CD4-positive, alpha-beta T cell treated with Interleukin-6 at 100 ng/mL for 8 hours (primary cell): ENCODE results near the gene ZBTB20.

ENCODE experiments used
- DNase-seq: peaks from one replicate; pipeline ENCODE4 v3.0.0-alpha.2; 2020; ENCODE audit warnings: mixed read lengths, low spot score

ZBTB20 gene

GRCh38 chr3:114469070-114469469, 678.0 kb downstream of the ZBTB20 start:
- DNase-seq: no peak

GRCh38 chr3:114466816-114467215, 680.3 kb downstream of the ZBTB20 start:
- no peak for DNase-seq

GRCh38 chr3:114466251-114466650, 680.8 kb downstream of the ZBTB20 start:
- no peak for DNase-seq

- no peak for DNase-seq
These were observed 682.5 kb downstream of the ZBTB20 start for GRCh38 chr3:114464548-114464947.

GRCh38 chr3:114462750-114463149, 684.3 kb downstream of the ZBTB20 start:
- DNase-seq: no peak

- no peak for DNase-seq
These were observed 686.6 kb downstream of the ZBTB20 start for GRCh38 chr3:114460459-114460858.

GRCh38 chr3:114456742-114457141, 690.3 kb downstream of the ZBTB20 start:
- DNase-seq: no peak

- DNase-seq: no peak
These were observed 691.7 kb downstream of the ZBTB20 start for GRCh38 chr3:114455432-114455831.

- DNase-seq: no peak
These were observed 692.4 kb downstream of the ZBTB20 start for GRCh38 chr3:114454551-114455251.

- no peak for DNase-seq
These were observed 693.7 kb downstream of the ZBTB20 start for GRCh38 chr3:114453361-114453780.

GRCh38 chr3:114452937-114453336, 694.2 kb downstream of the ZBTB20 start:
- no peak for DNase-seq

GRCh38 chr3:114452256-114452655, 694.8 kb downstream of the ZBTB20 start:
- no peak for DNase-seq

GRCh38 chr3:114451561-114452018, 695.5 kb downstream of the ZBTB20 start:
- DNase-seq: no peak

- no peak for DNase-seq
These were observed 696.0 kb downstream of the ZBTB20 start for GRCh38 chr3:114451051-114451451.

- DNase-seq: no peak
These were observed 697.0 kb downstream of the ZBTB20 start for GRCh38 chr3:114450008-114450596.

- DNase-seq: no peak
These were observed 697.6 kb downstream of the ZBTB20 start for GRCh38 chr3:114449271-114450007.

GRCh38 chr3:114447950-114448479, 699.1 kb downstream of the ZBTB20 start:
- no peak for DNase-seq

- DNase-seq: no peak
These were observed 699.5 kb downstream of the ZBTB20 start for GRCh38 chr3:114447545-114447944.

- no peak for DNase-seq
These were observed 700.5 kb downstream of the ZBTB20 start for GRCh38 chr3:114446600-114446999.

- DNase-seq: no peak
These were observed 701.9 kb downstream of the ZBTB20 start for GRCh38 chr3:114445233-114445632.

- DNase-seq: no peak
These were observed 702.9 kb downstream of the ZBTB20 start for GRCh38 chr3:114444216-114444615.

GRCh38 chr3:114442246-114442645, 704.8 kb downstream of the ZBTB20 start:
- DNase-seq: no peak

GRCh38 chr3:114441386-114441785, 705.7 kb downstream of the ZBTB20 start:
- DNase-seq: no peak
